ENCODE results near the gene FBXO41. TPM values are rescaled to one million over a fixed set of nuclear protein-coding genes. Genes with fewer than 3 reads are reported as not detected.

FBXO41 gene
- total RNA-seq (2022) (3.7 and 4.4 TPM in 2 replicates), Bru-seq, nascent RNA (percentile 39 among the genes with signal in this experiment), BruChase-seq, experiment 1, labeled RNA remaining after a 6-hour chase (percentile 37 among the genes with signal in this experiment), BruChase-seq, experiment 2, labeled RNA remaining after a 2-hour chase (percentile 41 among the genes with signal in this experiment)
- long read RNA-seq, full-length matches to known transcripts: 1 of 7 reads
- long read RNA-seq, partial matches to known transcripts: 0 of 7 reads
- long read RNA-seq, other reads (novel, unspliced or antisense): 6 of 7 reads

- no peak for TF ChIP-seq CTCF (IDR thresholded peaks at IDR 0.05; ENCODE audit: unreplicated experiment)
- POLR2A ChIA-PET: interaction anchor here (1.5 kb wide), 1 partner anchor 9 kb away, joined by 4 read pairs; the partner anchor contains the start of gene EGR4
- intact Hi-C loops (cut with micrococcal nuclease): no loop called here
- Mint-ChIP-seq H3K9me3 (ENCODE audit: unreplicated experiment) (no peaks in the 10 kb centered on the region), H3K4me1 (ENCODE audit: insufficient read depth, unreplicated experiment) (peaks cover 5% of the 10 kb centered on the region), H3K27ac (ENCODE audit: low read depth, unreplicated experiment) (no peak within 1 kb of the TSS), H3K4me3 (ENCODE audit: unreplicated experiment) (peak within 1 kb of the TSS; percentile 59), H3K36me3 (ENCODE audit: insufficient read depth, unreplicated experiment) (no peaks in the 10 kb centered on the region), H3K27me3 (ENCODE audit: insufficient read depth, unreplicated experiment) (peaks cover 32% of the 10 kb centered on the region)
- CTCF ChIA-PET: interaction anchor here (1.0 to 1.2 kb wide), 2 partner anchors 11 to 72 kb away, joined by 3 to 5 read pairs; no protein-coding TSS in a partner anchor
- BruUV-seq (replicated peaks): no TSS peak
- peak; percentile 31 for DNase-seq (ENCODE audit: unreplicated experiment)
Observed at GRCh38 chr2:73284296-73285158, at the start of gene FBXO41. Gene FBXO41 (minus strand): TSS chr2:73284478. CDS start chr2:73269630, 14,848 bp downstream.

GRCh38 chr2:73334045-73334444 is 49.8 kb upstream of the FBXO41 start:
- no peak overlapping the region for H3K27ac Mint-ChIP-seq (ENCODE audit: low read depth, unreplicated experiment)
- peaks cover 24% of the 10 kb centered on the region for H3K27me3 Mint-ChIP-seq (ENCODE audit: insufficient read depth, unreplicated experiment)
- no peaks in the 10 kb centered on the region for H3K36me3 Mint-ChIP-seq (ENCODE audit: insufficient read depth, unreplicated experiment)
- TF ChIP-seq CTCF (IDR thresholded peaks at IDR 0.05; ENCODE audit: unreplicated experiment): no peak
- ChIA-PET POLR2A (interaction anchor here (0.6 kb wide), 1 partner anchor 67 kb away, joined by 3 read pairs; no protein-coding TSS in a partner anchor), CTCF (interaction anchor here (0.9 kb wide), 1 partner anchor 44 kb away, joined by 3 read pairs; no protein-coding TSS in a partner anchor)
- H3K4me3 Mint-ChIP-seq (ENCODE audit: unreplicated experiment): no peak overlapping the region
- no TSS peak for BruUV-seq (replicated peaks)
- DNase-seq (ENCODE audit: unreplicated experiment): no peak
- H3K4me1 Mint-ChIP-seq (ENCODE audit: insufficient read depth, unreplicated experiment): no peaks in the 10 kb centered on the region
- peaks cover 8% of the 10 kb centered on the region for H3K9me3 Mint-ChIP-seq (ENCODE audit: unreplicated experiment)
- intact Hi-C loops (cut with micrococcal nuclease): no loop called here

GRCh38 chr2:73333564-73333963 is 49.3 kb upstream of the FBXO41 start:
- H3K36me3 Mint-ChIP-seq (ENCODE audit: insufficient read depth, unreplicated experiment): no peaks in the 10 kb centered on the region
- intact Hi-C loops (cut with micrococcal nuclease): no loop called here
- peaks cover 26% of the 10 kb centered on the region for H3K27me3 Mint-ChIP-seq (ENCODE audit: insufficient read depth, unreplicated experiment)
- no peak for TF ChIP-seq CTCF (IDR thresholded peaks at IDR 0.05; ENCODE audit: unreplicated experiment)
- H3K9me3 Mint-ChIP-seq (ENCODE audit: unreplicated experiment): peaks cover 8% of the 10 kb centered on the region
- ChIA-PET POLR2A (no interaction called here), CTCF (interaction anchor here (0.9 kb wide), 1 partner anchor 44 kb away, joined by 3 read pairs; no protein-coding TSS in a partner anchor)
- H3K4me1 Mint-ChIP-seq (ENCODE audit: insufficient read depth, unreplicated experiment): no peaks in the 10 kb centered on the region
- H3K4me3 Mint-ChIP-seq (ENCODE audit: unreplicated experiment): no peak overlapping the region
- BruUV-seq (replicated peaks): no TSS peak
- no peak for DNase-seq (ENCODE audit: unreplicated experiment)
- H3K27ac Mint-ChIP-seq (ENCODE audit: low read depth, unreplicated experiment): no peak overlapping the region

Data from MCF 10A (cell line).